GM21723 (cell line): Measurements from ENCODE around the gene PCDH9.

ENCODE experiments used
- ATAC-seq: cut with Tn5 transposase; IDR thresholded peaks from one replicate; pipeline ENCODE4 v1.9.1; 2021; ENCODE audit warnings: mild to moderate bottlenecking, moderate library complexity; ENCODE audit not compliant: unreplicated experiment

The PCDH9 gene

GRCh38 chr13:66984241-66984640, 245.9 kb downstream of the PCDH9 start:
- no peak for ATAC-seq

DNA sequence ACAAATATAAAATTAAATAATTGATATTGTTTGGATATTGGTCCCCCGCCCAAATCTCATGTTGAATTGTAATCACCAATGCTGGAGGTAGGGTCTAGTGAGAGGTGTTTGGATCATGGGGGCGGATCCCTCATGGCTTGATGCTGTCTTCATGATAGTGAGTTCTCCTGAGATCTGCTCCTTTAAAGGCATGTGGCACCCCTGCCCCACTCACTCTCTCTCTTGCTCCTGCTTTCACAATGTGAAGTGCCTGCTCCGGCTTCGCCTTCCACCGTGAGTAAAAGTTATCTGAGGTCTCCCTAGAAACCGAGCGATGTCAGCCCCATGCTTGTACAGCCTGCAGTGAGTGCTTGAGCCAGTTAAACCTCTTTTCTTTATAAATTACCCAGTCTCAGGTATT, 248.2 kb downstream of the PCDH9 start:
- ATAC-seq = no peak

DNA sequence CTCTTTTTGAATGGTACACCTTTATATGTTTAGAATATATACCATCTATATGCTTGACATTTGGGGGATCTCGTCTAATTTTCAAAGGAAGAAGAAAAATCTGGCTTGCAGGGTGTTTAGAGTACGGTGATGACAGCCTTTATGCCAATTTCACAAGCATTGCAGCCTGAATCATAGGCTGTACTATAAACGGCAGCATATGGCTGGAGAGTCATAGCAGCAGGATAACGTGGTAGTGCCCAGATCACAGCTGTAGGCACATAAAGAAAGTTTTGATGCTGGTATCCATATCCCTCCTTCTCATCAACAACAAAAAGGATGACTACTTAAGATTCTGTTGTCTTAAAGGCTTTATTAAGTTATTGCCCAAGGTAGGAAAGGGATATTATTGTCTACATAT, 253.0 kb downstream of the PCDH9 start:
- no peak for ATAC-seq

DNA sequence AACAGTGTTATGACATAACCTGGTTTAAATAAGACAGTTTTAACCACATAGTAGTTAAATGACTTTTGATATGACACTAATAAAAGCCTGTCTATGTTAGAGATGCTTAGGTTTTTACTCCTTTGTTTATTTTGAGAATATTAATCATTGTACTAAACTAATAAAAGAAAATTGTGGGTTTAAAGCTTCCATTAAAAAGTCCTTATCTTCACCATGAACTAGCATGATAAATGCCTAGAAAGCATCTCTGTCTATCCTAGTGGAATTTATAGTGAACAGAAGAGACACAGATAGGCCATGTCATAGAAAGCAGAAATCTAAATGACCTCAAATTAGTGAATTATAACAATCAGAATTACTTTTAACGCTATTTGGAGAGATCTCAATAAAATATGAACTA, 255.2 kb downstream of the PCDH9 start:
- ATAC-seq = no peak

GRCh38 chr13:66974174-66974573, 256.0 kb downstream of the PCDH9 start:
- no peak for ATAC-seq

GRCh38 chr13:66972659-66973058, 257.5 kb downstream of the PCDH9 start:
- no peak for ATAC-seq

DNA sequence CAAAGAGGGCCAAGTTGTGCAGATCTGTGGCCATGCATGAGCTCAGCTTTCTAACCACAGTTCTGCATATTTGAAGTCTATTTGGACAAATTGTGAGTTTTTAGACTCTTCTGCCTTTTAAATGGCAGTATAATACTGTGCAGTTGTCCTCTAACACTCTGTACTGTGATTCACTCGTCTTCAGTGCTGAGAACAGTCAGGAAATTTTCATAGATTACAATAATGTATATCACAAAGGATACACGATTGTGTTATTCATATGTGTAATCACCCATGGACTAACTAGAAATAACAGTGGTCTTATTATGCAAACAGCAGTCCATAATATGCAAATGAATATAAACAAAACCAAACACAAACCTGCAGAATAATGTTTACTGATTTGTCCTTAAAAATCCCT, 259.1 kb downstream of the PCDH9 start:
- ATAC-seq = no peak

GRCh38 chr13:66969291-66969690, 260.8 kb downstream of the PCDH9 start:
- no peak for ATAC-seq

DNA sequence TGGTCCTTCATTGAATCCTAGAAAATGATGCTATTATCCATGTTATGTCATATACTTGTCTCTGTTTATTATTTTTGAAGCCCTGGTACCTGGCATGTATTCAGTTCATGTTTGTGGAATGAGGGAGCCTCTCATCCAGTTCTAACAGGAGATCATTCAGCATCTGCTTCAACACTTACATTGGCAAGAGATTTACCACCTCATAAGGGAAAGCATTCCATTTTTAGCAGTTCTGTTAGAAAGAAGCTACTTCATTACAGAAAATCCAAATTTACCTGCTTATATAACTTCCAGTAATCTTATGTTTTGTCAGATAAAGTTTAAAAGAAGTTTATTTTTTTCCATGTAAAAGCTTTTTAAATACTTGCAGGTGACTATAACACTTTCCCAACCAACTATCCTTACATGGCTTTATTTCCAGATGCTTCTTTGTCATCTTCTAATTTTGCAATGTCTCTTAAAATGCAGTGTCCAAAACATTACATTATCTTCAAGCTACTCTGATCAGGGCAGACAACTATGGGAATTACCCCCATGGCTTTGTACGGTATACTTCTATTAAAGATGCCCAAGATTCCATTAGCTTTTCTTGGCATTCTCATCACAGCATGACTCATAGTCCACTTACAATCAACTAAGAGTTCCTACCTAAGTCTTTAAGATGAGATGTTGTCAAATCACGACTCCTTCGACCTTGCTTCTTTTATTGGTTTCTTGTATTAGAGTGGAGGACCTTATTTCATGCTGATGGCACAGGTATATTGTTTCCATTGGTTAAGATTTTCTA, 262.1 kb downstream of the PCDH9 start:
- ATAC-seq = no peak

GRCh38 chr13:66965181-66965580, 265.0 kb downstream of the PCDH9 start:
- ATAC-seq = no peak

GRCh38 chr13:66962953-66963352, 267.2 kb downstream of the PCDH9 start:
- ATAC-seq = no peak

DNA sequence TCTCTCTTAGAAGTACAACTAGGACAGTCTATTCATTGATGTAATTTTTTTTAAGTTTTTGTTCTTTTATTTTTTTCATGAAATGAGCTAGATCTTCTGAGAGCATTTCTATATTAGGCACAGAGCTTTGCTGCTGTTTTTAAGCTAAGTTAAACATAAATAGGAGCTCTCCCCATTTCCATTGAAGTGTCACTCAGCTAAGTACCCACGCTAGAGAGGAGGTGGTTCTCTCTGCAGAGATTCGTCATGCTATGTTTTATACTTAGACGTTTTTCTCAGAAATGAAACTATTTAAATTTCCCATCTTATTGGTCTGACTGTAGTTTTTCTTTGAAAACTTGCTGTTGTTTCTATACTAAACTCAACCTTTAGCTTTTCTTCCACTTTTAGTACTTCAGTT, 271.5 kb downstream of the PCDH9 start:
- no peak for ATAC-seq

DNA sequence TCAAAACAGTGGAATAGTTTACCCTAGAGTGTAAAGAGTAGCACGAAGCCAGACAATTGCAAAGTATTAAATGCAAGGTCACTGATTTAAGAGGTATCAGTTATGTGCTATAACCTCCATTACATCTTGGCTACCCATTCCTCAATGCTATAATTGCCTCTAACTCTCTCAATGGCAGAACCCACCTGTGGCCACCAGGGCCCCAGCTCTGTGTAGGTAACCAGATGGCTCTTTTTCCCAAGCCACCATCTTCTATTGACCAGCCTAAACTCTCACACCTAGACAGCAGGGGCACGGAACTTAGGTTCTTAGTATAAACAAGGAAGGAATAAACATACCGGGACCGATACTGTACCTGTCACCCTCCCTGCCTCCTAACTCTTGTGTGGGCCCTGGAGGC, 277.6 kb downstream of the PCDH9 start:
- ATAC-seq = no peak

- no peak for ATAC-seq
Measured at GRCh38 chr13:66951426-66951825, 278.7 kb downstream of the PCDH9 start.

GRCh38 chr13:66950666-66951065, 279.5 kb downstream of the PCDH9 start:
- no peak for ATAC-seq

GRCh38 chr13:66948910-66949309, 281.2 kb downstream of the PCDH9 start:
- ATAC-seq = no peak

- ATAC-seq = no peak
Measured at GRCh38 chr13:66943530-66943929, 286.6 kb downstream of the PCDH9 start.

GRCh38 chr13:66940113-66940512, 290.0 kb downstream of the PCDH9 start:
- ATAC-seq = no peak

DNA sequence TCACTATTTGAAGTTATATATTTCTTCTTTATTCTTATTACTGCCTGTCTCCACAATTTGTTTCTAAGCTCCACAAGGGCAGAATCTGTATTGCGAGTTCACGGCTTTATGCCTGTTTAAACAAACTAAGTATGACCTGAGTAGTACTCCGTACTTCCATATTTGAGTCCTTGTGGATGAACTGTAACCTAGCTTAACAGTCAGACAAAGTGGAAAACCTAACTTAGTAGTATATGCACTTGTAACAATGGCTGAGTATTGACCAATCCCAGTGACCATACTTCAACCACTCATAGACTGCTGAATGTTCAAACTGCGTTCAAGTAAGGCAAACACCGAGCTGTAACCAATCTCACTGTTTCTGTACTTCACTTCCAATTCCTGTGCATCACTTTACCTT, 292.7 kb downstream of the PCDH9 start:
- ATAC-seq = no peak

DNA sequence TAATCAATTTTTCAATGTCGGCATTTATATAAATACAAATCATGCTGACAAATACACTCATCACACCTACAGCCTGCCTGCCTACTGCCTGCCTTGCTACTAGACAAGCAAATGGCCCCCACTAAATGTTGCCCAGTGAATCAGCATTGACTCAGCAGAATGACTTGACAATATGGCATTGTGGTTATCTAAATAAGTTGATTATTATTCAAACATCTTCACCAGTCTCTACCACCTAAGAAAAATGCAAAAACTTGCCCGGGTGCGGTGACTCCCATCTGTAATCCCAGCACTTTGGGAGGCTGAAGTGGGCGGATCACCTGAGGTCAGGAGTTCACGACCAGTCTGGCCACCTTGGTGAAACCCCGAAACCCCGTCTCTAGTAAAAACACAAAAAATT, 296.1 kb downstream of the PCDH9 start:
- ATAC-seq = no peak

GRCh38 chr13:66933527-66933926, 296.6 kb downstream of the PCDH9 start:
- no peak for ATAC-seq

DNA sequence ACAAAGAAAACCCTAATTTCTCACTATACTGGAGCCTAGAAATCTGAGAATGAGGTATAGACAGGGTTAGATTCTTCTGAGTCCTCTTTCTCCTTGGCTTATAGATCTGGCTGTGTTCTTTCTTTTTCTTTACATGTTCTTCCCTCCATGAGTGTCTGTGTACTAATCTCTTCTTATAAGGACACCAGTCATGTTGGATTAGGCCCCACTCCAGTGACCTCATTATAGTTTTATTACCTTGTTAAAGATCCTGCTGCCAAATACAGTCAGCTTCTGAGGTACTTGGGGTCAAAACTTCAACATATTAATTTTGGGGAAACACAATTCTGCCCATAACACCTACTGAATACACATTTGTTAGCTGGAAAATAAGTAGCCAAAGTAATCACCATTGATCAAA, 302.6 kb downstream of the PCDH9 start:
- ATAC-seq = no peak

- ATAC-seq = no peak
Measured at GRCh38 chr13:66926851-66927524, 303.1 kb downstream of the PCDH9 start.
